Ishikawa (cell line): ENCODE data around the gene PRKCD.

Source experiments
- CEBPB ChIP-seq: IDR thresholded peaks from 2 replicates; pipeline ENCODE4 v1.6.1; 2012
- CREB1 ChIP-seq: IDR thresholded peaks from 2 replicates; pipeline ENCODE4 v1.6.1; 2012; ENCODE audit warnings: low read depth
- EGR1 ChIP-seq: IDR thresholded peaks from 2 replicates; pipeline ENCODE4 v1.6.1; 2012
- EP300 ChIP-seq: IDR thresholded peaks from 2 replicates; pipeline ENCODE4 v1.6.1; 2012; ENCODE audit warnings: borderline replicate concordance
- FOXM1 ChIP-seq: IDR thresholded peaks from 2 replicates; pipeline ENCODE4 v1.6.1; 2012; ENCODE audit warnings: low read depth, borderline replicate concordance
- NFIC ChIP-seq: IDR thresholded peaks from 2 replicates; pipeline ENCODE4 v1.6.1; 2012
- RAD21 ChIP-seq: IDR thresholded peaks from 2 replicates; pipeline ENCODE4 v1.6.1; 2012; ENCODE audit warnings: low read depth
- TAF1 ChIP-seq: IDR thresholded peaks from 2 replicates; pipeline ENCODE4 v1.6.1; 2012; ENCODE audit warnings: low read depth, mild to moderate bottlenecking
- TCF12 ChIP-seq: IDR thresholded peaks from 2 replicates; pipeline ENCODE4 v1.6.1; 2012; ENCODE audit warnings: low read depth
- TEAD4 ChIP-seq: IDR thresholded peaks from 2 replicates; pipeline ENCODE4 v1.6.1; 2012
- YY1 ChIP-seq: IDR thresholded peaks from 2 replicates; pipeline ENCODE4 v1.6.1; 2012; ENCODE audit warnings: low read depth
- ZBTB7A ChIP-seq: IDR thresholded peaks from 2 replicates; pipeline ENCODE4 v1.6.1; 2012; ENCODE audit warnings: low read depth
- TF ChIP-seq, protein P1 (sequence below): IDR thresholded peaks from 2 replicates; pipeline ENCODE4 v1.6.1; 2012
- TF ChIP-seq, protein P2 (sequence below): IDR thresholded peaks from 2 replicates; pipeline ENCODE4 v1.6.1; 2012; ENCODE audit warnings: low read depth, mild to moderate bottlenecking
- TF ChIP-seq, protein P3 (sequence below): IDR thresholded peaks from 2 replicates; pipeline ENCODE4 v1.6.1; 2012

The PRKCD gene

DNA sequence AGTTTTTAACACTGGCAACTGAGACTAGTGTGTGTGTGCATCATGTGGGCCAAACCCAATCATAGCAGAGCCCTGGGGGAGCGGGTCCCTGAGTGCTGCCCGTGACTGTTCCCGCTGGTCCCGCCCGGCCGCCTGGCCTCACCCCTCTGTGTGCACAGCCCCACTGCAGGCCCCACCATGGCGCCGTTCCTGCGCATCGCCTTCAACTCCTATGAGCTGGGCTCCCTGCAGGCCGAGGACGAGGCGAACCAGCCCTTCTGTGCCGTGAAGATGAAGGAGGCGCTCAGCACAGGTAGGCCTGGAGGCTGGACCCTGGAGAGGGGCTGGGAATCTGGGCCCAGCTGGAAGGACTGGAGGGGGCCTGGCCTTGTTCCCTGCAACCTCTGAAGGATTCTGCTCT, 17.2 kb downstream of the PRKCD start:
- TF ChIP-seq CREB1 = no peak
- TF ChIP-seq TEAD4 = no peak
- TF ChIP-seq, protein P1, sequence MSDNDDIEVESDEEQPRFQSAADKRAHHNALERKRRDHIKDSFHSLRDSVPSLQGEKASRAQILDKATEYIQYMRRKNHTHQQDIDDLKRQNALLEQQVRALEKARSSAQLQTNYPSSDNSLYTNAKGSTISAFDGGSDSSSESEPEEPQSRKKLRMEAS = no peak
- no peak for TF ChIP-seq RAD21
- no peak for TF ChIP-seq TAF1
- no peak for TF ChIP-seq EP300
- TF ChIP-seq CEBPB = no peak

DNA sequence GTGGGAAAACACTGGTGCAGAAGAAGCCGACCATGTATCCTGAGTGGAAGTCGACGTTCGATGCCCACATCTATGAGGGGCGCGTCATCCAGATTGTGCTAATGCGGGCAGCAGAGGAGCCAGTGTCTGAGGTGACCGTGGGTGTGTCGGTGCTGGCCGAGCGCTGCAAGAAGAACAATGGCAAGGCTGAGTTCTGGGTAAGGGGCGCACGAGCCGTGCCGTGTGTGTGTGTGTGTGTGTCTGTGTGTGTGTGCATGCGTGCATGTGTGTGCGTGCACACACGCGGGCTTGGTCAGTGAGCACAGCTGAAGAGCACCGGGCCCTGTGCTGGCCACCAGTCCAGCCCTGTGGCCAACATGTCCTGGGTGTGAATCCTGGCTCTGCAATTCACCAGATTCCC, 18.6 kb downstream of the PRKCD start:
- TF ChIP-seq RAD21 = no peak
- TF ChIP-seq NFIC = no peak
- no peak for TF ChIP-seq TAF1
- TF ChIP-seq YY1 = no peak
- no peak for TF ChIP-seq EGR1
- no peak for TF ChIP-seq ZBTB7A
- TF ChIP-seq TCF12 = no peak
- TF ChIP-seq, protein P2, sequence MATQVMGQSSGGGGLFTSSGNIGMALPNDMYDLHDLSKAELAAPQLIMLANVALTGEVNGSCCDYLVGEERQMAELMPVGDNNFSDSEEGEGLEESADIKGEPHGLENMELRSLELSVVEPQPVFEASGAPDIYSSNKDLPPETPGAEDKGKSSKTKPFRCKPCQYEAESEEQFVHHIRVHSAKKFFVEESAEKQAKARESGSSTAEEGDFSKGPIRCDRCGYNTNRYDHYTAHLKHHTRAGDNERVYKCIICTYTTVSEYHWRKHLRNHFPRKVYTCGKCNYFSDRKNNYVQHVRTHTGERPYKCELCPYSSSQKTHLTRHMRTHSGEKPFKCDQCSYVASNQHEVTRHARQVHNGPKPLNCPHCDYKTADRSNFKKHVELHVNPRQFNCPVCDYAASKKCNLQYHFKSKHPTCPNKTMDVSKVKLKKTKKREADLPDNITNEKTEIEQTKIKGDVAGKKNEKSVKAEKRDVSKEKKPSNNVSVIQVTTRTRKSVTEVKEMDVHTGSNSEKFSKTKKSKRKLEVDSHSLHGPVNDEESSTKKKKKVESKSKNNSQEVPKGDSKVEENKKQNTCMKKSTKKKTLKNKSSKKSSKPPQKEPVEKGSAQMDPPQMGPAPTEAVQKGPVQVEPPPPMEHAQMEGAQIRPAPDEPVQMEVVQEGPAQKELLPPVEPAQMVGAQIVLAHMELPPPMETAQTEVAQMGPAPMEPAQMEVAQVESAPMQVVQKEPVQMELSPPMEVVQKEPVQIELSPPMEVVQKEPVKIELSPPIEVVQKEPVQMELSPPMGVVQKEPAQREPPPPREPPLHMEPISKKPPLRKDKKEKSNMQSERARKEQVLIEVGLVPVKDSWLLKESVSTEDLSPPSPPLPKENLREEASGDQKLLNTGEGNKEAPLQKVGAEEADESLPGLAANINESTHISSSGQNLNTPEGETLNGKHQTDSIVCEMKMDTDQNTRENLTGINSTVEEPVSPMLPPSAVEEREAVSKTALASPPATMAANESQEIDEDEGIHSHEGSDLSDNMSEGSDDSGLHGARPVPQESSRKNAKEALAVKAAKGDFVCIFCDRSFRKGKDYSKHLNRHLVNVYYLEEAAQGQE = no peak
- TF ChIP-seq EP300 = no peak
- TF ChIP-seq CREB1 = no peak
- no peak for TF ChIP-seq CEBPB

DNA sequence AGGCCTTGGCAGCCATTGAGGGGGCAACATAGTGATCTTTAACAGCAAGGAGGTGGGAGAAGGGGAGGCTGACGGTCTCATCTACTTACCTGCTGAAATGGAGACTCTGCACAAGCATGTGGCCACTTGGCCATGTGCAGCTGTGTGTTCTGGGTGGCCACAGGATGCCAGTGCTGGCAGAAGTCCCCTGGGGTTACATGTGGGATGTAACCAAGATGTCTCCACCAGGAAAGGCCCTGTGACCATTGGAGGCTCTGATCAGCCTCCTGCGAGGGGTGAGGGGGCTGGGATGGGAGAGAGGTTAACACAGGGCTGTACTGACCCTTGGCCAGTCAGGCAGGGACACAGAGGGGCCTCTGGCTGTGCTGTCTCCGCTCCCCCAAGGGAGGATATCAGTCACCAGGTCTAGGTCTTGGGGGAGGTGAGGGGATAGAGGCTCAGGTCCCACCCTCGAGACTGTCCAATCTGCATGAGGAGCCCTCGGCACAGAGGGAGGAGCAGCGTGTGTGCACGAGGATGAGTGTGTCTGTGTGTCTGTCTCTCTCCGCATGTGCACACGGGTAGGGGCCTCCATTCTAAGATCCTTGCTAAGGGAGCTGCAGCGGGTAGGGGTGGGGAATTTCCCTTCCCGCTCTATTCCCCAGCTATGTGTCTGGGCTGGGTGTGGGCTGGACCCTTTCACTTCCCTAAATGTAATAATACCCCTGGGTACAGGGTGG, 19.5 kb downstream of the PRKCD start:
- TF ChIP-seq NFIC (no peak), TEAD4 (no peak), YY1 (no peak), CREB1 (no peak), ZBTB7A (no peak), EGR1 (no peak), TAF1 (no peak), FOXM1 (no peak), EP300 (no peak), TCF12 (no peak), CEBPB (no peak), RAD21 (no peak)
- TF ChIP-seq, protein P2 = no peak
- TF ChIP-seq, protein P3, sequence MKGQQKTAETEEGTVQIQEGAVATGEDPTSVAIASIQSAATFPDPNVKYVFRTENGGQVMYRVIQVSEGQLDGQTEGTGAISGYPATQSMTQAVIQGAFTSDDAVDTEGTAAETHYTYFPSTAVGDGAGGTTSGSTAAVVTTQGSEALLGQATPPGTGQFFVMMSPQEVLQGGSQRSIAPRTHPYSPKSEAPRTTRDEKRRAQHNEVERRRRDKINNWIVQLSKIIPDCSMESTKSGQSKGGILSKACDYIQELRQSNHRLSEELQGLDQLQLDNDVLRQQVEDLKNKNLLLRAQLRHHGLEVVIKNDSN = no peak
- TF ChIP-seq, protein P1 = no peak

DNA sequence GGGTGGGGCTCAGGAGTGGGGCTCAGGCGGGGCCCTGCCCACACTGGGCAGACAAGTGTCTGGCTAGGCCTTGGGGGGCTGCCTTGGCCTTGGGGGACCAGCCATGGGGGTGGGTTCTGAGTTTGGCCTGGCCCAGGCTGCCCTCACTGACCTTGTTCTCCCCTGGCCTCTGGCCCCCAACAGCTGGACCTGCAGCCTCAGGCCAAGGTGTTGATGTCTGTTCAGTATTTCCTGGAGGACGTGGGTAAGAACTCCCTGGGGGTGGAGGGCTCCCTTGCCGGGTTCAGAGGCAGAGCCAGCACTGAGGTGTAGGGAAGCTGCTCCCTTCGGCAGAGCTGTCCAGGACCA, 20.0 kb downstream of the PRKCD start:
- TF ChIP-seq TEAD4 = no peak
- TF ChIP-seq CREB1 = no peak
- TF ChIP-seq ZBTB7A = no peak
- no peak for TF ChIP-seq EP300
- TF ChIP-seq RAD21 = no peak
- TF ChIP-seq TAF1 = no peak
- TF ChIP-seq, protein P2 = no peak
- TF ChIP-seq, protein P3 = no peak
- no peak for TF ChIP-seq EGR1
- no peak for TF ChIP-seq CEBPB
- TF ChIP-seq, protein P1 = no peak
- no peak for TF ChIP-seq NFIC
- no peak for TF ChIP-seq FOXM1
- no peak for TF ChIP-seq YY1
- no peak for TF ChIP-seq TCF12
